Left renal cortex interstitium (tissue), 4 donors: ENCODE measurements around the gene TOX3. TPM values are rescaled to one million over a fixed set of nuclear protein-coding genes. Genes with fewer than 3 reads are reported as not detected.

ENCODE experiments used
- DNase-seq, 4 donors: peaks; one replicate each; pipeline ENCODE4 v3.0.0-alpha.2; 2013; ENCODE audit warnings: low read depth in 4 of 4, low spot score in 2 of 4, missing footprints in 1 of 4
- polyA plus RNA-seq, 4 donors: library from polyadenylated mRNA; unstranded; fragments of 120-200 nt; gene quantifications; one replicate each; pipeline ENCODE4 v1.2.1, GENCODE V29; 2013; ENCODE audit not compliant: insufficient read length in 4 of 4

TOX3 gene
- polyA plus RNA-seq, 4 donors: 28.9 to 33.2 (median 32.5) TPM

DNA sequence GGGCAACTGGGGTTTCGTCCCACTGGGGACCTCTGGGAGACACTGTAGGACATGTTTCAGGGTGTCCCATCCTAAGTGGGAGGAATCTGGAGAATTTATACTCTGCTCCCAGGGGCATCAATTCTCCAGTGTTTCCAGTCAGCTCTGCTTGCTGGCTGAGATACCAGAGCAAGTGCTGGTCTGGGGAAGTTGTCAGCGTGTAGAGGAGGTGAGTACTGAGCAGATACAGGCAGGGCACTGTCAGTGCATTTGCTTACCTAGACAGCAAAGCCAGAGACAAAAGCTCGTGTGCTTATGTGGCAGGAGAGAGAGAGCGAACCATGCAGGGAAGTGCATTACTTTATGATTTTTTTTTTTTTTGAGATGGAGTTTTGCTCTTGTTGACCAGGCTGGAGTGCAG is 20.2 kb upstream of the TOX3 start:
- no peak for DNase-seq

DNA sequence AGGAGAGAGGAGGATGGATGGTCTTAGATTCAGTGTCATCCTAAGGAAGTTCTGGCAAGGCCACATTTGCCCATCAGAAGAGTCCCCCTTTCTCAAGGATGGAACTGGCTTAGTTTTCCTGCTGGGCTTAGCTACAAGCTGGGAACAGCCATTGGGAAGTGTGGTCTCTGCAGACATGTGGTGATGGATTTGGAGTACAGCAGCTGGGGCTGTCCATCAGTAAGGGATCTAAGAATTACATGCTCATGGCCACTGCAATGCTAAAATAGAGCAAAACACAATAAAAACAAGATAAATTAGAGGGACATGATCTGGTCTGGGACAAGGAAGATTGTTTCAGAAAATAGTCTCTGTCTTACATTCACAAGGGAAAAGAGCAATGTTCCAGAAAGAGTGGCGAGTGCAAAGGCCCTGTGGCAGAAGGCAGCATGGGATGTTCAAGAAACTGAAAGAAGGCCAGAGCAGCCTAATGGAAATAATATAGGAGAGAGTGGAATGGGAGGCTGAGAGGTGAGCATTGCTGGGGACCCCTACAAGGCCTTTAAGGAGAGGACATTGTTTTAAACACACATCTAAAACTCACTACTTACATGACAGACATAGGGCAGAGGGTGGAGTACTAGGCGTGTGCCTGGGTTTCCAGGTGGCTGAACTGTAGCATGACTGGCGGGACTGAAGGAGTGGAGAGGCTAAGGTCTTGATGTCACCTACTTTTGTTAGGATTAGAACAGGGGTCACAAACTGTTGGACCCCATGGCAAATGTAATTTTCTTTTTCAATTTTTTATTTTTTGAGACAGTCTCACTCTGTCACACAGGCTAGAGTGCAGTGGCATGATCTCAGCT is 17.0 kb upstream of the TOX3 start:
- DNase-seq: no peak

DNA sequence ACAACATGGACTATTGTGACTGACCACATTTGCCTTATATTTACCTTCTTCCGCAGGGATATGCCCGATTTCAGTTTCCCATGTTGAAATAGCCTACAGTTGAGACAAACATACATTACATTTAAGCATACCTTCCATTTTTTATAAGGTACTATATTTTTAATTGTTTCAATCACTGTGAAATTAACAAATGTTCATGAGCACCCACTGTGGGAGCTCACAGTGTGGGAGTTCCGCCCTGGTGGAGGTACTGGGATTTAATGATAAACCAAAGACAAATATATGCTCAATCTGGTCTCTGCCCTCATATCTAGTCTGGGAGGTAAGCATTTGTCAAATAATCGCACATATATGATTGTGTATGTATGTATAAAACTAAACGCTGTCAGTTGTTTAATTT is 15.8 kb upstream of the TOX3 start:
- DNase-seq: no peak

DNA sequence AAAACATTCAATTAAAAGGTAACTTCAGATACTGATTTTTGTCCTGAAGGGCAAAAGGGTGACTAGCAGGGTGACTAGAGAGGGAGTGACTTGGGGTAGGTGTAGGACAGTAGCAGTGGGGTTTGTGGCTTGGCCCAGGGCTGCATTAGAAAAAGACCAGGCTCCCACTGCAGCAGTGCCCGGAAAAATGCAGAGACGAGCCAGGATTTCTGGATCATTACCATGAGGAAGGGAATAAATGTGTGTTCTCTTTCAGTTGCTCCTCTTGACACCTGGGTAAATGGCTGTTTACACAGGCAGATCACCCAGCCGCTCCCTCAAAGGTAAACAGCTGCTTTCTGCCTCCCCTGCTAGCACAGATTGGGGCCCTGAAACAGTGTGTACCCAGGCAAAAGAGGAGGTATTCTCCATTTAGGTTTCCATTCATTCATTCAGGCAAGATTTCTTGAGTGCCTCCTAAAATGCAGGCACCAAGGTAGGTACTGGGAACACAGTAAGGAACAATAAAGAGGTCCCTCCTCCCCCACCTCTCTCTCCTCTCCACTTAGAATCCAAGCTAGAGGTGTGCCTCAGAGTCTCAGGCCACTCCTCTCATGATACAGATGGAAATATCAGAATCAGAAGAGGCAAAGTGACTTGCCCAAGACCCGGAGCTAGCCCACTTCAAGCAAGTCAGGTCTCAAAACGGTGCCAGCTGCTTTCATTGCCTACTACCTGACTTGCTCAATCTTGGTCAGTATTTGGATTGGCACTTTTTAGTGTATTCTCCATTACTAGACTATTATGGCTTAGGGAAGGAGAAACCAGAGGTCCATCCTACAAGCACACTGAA is 15.2 kb upstream of the TOX3 start:
- DNase-seq: no peak

DNA sequence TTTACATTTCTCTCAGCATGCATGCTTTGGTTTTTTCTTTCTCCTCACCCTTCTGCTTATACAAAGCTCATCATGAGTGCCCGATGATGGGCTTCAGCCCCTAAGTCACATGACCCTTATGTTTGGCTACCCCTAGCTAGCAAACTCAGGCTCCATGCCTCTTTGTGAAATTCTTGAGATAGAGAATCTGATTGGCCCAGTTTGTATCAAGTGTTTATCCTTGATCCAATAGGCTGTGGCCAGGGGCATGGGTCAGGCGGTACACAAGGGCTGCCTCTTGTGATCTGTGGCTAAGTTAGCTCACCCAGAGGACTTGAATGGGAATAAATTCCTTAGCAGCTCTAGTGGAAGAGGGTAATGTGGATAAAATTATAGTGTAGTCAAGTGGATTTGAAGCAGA is 11.5 kb upstream of the TOX3 start:
- no peak for DNase-seq

DNA sequence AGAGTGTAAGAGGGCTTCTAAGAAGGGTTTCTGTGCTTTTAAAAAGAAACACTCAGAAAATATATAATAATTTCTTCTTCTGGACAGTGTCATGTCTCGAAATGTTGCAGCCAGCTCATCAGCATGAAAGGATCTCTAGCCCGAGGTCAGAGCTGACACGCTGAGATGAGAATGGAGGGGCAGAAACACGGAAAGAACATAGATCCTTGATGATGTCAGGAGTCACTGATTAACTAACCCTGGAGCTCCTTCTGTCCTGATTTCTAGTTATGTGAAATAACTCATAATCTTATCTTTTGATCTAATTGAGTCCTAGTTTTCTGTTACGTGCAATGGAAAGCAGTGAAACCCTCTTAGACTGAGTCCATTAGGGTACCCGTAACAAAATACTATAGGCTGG is 10.3 kb upstream of the TOX3 start:
- DNase-seq: no peak

DNA sequence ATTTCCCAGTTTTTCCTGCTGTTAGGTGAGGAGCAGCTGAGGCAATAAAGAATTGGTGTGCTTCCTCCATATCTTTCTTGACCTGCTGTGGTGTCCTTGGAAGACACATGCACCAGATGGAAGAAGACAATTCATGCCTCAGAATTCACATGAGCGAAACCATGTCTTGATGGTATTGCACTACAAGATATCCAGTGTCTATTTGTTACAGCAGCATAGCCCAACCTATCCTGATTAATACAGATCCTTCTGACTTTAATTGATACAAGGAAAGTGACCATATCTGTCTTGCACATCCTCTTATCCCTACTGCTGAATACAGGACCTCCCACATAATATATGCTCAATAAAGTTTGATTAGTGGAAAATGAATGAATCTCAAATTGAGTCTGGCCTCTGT is 9.1 kb upstream of the TOX3 start:
- no peak for DNase-seq

DNA sequence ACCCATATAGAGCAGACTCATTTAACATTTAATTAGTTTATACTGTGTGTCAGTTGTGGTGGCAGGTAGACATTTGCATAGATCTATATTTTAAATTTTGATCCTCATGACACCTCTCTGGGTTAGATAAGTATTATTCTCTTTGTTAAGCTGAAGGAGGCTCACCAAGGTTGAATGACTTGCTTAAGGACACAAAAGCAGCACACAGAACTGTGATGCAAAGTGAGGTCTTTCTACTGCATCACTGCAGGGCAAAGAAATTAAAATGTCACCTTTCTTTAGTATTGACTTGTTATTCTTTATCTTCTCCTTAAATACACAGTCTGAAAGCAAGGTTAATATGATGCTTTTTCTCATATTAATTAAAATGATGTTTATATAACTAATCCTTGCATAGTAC is 8.6 kb upstream of the TOX3 start:
- DNase-seq: no peak

DNA sequence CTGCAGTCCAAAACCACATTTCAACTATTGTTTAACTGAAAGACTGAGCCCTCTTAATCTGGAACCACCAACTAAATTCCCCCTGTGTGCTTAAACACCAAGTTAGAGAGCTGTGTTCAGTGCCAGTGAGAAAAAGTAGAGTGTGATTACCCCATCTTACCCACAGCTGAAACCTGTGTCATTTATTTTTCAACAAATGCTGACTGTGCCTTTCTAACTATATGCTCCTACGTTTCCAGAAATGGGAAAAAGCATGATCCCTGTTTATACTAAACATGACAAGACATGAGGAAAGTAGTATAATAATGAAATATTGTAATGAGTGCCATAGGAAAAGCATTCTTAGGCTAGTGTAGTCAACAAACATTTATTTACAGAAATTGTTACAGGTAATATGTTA is 7.4 kb upstream of the TOX3 start:
- no peak for DNase-seq

DNA sequence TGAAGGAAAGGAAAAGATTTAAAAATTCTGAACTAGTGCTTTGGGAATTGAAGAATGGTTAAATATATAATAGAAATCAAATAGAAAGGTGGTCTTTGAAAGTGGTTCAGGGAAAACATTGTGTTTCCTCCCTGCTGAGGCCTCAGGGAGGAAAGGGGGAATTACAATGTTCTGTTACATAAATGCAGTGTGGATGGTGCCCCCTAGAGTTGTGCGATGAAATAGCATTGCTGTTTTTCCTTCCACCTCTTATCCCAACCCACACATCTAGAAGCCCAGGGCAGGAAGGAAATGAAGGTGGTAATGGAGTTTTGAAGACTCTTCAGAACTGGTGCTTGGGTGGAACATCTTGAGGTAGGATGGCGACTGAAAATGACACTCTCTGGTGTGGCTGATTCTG is 6.4 kb upstream of the TOX3 start:
- no peak for DNase-seq

DNA sequence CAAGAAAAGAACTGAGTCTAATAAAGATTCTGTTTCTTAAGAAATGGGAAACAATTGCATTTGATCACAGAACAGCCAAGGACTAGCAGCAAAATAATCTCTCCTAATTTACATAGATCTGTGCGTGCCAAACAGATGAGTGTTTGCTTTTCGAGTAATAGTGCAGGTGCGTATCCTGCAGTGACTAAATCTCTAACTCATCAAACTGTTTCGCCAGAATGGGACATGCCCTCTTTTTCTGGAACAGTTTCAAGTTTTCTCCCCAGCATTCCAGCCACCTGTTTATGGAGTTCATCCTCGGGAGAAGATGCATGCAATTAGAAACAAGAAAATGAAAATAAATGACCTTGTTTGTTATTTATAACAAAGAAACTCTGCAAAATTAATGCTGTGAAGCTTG is 5.7 kb upstream of the TOX3 start:
- DNase-seq: no peak

DNA sequence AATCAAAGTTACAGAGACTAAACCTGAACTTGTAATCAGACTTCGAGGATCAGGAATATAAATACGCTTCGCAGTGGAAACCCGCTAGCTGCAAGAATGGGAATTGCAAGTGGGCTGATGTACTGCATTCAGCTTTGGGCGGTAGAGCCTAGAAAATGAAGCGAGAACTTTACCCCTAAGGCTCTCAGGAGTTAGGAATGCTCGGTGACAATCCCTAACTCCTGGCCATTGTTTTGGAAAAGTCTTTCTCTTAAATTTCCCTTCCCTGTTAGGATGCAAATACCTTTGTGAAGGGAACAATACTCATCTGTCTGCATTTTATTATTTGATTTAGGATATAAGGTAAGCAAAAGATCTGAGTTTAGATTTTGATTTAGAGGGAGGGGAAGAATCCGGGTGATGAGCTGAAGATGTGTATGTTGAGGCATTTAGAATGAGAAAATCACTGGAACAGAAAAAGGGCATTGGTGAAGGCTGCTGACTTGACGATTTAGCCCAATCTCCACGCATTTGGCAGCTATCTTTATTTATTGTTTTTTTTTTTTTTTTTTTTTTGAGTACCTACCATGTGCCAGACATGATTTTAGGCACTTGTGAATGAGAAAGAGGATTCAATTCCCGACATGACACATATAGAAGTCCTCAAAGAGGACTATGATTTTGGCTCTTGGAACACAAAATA is 2.2 kb upstream of the TOX3 start:
- no peak for DNase-seq

DNA sequence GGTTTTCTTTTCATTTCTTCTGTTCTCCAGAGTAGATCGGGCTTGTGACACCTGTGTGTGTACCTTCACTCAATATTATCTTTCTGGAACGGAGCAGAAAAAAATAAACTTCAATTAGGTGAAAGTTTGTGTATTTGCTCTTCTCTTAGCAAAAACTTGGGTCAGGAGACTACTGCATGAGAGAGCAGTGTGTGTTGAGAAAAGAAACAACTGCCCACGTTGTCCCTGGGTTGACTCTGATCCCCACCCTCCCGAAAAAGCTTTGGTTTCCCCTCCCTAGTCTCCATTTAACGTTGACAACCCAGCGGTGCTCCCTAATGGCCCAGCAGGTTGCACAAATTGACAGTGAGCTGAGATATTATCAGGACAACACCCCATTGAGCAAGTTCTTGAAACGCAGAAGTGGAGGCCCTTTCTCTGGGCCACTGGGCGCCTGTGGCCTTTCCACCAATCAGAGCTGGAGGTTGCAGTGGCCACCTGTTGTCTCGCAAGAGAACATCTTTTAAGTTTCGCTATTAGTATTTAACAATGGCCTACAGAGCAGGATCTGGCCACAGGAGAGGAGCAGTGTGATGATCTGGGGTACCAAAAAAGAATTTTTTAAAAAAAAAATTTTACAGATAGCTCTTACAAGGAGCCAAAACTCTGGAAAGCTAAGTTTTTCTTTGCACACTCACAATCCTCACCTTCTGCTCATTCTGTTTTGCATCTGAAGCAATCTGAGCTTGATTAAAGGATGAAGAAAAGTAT is 1.5 kb upstream of the TOX3 start:
- no peak for DNase-seq

DNA sequence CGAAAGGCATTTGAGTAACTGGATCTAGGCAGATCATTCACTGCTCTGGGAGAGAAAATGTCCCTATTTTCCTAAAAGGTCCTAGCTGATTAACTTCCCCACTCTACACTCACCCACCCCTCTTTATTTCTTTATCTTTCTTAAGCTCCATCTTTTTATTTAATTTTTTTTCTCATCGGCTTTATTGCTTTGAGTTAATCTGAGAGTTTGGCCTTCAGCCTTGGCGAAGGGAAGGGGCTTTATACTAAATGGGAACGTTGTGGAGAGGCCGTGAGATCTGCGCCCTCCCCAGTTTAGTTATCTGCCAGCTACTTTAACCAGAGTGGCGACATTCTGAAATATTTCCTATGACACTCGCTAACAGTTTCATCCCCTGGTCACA is 882 bp upstream of the TOX3 start:
- no peak for DNase-seq

DNA sequence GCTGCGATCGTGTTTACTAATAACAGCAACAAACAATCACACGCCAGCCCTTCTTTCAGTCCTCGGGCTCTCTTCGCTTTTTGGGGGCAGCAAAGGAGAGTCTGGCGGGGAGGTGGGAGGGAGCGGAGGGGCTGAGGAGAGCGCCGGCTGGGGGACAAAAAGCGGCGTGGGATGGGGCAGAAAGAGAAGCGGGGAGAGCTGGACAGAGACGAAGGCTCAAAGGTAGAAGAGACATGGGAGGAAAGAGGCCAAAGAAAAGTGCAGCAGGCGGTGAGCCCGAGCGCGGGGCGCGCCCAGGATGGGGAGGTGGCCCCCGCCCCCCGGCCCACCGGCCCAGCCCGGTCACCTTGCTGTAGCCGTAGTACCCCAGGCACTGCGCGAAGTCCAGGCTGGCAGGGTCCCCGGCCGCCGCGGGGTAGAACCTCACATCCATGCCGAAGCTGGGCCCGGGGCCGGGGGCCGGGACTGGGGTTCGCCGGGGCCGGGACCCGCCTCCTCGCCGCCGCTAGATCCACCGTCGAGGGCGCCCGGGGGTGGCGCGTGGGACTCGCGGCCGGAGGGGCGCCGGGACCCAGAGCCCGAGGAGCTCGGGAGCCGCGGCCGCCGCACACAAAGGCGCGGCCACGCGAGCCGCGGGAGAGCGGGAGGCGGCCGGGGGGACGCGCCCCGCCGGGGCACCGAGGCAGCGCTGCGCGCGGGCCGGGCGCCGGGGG is 496 bp downstream of the TOX3 start:
- no peak for DNase-seq

DNA sequence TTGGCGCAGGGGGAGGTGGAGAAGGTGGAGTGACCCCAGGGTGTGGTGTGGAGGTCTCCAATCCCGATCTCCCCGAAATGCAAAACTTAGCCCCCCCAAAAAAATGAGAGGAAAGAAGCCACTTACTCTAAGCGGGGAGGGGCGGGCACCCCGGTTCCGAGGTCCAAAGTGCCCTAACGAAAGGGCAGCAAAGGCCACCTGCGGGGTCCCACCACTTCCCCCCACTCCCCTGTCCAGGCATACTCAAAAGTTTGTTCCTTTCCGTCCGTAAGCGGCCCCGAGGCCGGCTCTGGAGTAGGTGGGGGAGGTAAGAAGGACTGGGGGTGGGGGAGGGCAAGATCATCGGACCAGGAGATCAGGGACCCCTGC is 1.1 kb downstream of the TOX3 start:
- no peak for DNase-seq

DNA sequence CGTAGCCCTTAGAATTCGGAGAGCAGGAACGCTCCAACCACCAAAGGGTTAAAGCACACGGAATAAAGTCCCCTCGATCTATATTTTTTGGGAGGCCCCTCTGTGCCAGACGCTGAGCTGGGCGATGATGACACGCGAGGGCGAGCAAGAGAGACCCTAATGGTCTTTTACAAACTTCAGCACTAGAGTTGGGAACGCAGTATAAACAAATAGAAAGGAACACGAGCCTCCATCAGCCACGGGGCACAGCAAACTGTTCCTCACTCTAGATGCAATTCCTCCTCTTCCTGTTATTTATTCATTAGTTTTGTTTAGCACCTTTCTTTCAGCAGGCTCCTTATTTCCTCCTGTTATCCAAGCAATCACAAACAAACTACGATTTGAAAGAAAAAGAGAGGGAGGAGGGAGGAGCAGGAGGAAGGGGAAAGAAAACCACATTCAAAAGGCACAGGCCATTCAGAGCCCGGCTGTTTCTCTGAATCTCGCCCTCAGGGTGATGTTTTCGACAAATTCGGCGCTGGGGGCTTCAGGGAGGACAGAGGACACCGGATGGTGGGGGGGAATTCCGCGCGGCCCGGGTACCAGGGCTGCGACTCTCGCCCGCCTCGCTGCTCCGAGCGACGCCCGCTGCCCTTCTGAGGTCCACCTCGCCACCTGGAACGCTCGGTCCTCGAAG is 1.6 kb downstream of the TOX3 start:
- DNase-seq: no peak

DNA sequence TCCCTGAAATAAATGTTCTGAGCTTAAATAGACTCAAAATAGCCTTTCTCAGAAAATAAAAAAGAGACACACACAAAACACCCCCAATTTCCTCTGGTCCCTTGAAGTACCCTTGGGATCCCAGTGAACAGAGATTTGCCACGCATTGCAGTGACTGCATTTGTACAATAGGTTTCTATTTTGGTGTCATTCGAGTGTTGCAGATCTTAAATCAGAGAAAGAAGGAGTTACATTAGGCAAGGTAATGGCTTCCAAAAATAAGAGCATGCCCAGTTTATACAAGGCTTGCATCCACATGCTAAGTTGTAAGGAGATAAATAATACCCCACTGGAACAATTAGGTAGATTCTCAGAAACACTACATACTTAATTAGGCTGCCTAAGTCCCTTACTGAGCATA is 2.2 kb downstream of the TOX3 start:
- no peak for DNase-seq

DNA sequence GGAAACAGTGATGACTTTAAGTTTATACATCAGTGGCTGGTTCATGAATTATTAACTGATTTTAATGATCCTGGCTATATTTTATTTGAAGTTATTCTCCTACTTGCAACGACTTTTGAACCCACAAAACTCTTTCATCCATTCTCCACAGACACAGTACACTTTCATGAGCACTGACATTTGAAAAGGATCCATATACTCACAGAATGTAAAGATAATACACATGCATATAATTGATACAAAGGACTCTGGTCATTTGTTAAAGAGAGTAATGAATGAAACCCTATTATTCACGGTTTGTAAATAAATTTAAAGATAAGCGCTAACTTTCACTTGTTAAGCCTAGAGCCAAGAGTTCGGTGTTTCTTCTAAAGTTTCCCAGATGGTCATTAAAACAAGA is 3.3 kb downstream of the TOX3 start:
- DNase-seq: no peak

DNA sequence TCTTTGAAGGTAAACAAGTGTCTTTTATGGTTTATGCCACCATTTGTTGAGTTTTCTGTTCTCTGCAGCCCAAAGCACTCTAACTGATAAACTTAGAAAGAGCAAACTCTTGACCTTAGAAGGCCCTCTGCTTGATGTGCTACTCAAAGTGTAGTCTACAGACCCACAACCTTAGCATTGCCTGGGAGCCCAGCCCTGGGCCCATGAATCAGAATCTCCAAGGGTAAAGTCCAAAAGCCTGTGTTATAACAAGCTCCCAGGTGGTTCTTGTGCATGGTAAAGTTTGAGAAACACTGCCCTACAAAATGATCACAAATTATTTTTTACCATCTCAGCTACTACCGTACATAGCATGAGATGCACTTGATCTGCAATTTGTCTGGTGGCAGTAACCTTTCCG is 6.0 kb downstream of the TOX3 start:
- no peak for DNase-seq
